GM19025 (cell line): ENCODE measurements around the gene KNDC1.

Experiments used
- ATAC-seq: cut with Tn5 transposase; IDR thresholded peaks from one replicate; pipeline ENCODE4 v1.9.1; 2021; ENCODE audit warnings: mild to moderate bottlenecking, low read depth, moderate library complexity; ENCODE audit not compliant: unreplicated experiment

Gene KNDC1

DNA sequence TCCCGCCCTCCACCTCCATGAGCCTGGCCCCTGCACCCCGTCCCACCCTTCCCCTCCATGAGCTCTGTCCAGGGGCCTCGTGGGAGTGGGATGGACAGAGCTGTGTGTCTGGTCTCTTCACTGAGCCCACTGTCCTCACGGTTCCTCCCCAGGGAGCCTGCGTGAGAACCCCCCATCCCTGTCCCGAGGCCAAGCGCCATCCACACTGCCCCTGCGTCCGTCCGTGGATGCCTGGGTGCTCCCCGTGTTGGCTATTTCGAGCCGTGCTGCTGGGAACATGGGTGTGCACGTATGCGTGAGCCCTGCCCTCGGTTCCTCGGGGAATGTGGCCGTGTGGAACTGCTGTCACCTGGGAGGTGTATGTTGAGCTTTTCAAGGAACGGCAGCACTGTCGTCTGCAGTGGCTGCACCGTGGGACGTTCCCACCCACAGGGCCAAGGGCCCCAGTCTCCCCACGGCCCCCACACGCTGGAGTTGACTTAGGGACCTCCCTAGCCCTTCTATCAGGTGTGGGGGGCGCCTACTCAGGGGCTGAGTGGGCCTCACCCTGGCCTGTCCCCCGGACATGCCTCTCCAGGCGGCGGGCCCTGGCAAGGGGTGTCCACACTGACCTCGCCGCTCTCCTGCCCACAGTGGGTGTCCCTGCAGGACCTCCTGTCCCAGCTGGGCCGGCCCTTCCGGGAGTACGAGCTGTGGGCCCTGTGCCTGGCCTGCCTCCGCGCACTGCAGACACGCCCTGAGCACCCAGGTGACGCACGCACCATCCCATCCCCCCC, 28.1 kb downstream of the KNDC1 start:
- ATAC-seq: no peak

DNA sequence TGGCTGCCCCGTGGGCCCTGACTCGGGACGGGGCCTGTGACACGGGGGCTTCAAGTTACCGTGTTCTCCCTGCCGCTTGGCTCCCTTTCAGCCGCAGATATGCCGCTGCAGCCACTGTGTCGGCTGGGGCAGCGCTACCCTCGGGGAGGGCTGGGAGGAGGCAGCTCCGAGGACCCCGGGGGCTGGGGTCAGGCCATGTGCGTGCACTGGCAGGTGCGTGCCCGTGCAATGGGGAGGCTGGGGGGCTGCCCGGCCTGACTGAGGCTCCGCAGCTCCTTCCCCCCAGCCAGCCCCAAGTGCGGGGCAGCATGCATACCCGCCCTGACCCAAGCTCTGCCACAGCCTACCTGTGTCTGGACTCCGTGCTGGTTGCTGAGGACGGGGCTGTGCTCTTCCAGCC, 29.2 kb downstream of the KNDC1 start:
- no peak for ATAC-seq

DNA sequence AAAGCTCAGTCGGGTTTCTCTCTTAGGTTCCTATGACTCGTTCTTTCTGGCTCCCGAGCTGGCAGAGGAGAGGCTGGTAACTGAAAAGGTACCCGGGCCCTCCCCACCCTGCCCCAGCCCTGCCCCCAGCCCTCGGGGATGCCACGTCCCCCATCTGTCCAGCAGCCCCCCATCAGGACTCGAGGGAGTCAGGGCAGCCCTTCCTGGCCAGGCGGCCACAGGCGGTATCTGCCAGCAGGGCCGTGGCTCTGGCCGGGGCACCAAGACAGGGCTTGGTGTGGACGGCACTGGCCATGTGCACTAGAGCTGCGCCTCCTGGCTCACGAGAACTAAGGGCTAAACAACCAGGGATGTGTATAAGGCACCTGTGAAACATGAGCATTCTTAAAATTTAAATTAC, 29.7 kb downstream of the KNDC1 start:
- no peak for ATAC-seq

DNA sequence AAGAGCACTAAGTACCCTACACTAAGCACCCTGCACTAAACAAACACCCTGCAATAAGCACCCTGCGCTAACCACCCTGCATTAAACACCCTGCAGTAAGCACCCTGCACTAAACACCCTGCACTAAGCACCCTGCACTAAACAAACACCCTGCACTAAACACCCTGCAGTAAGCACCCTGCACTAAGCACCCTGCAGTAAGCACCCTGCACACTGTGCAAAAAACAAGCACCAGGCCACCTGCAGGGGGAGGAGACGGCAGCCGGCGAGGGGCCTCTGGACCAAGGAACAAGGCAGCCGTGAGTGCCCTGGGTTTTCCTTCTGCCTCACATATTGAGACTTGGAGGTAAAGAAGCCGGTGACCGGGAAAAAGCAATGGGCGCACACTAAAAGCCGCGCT, 30.2 kb downstream of the KNDC1 start:
- no peak for ATAC-seq

DNA sequence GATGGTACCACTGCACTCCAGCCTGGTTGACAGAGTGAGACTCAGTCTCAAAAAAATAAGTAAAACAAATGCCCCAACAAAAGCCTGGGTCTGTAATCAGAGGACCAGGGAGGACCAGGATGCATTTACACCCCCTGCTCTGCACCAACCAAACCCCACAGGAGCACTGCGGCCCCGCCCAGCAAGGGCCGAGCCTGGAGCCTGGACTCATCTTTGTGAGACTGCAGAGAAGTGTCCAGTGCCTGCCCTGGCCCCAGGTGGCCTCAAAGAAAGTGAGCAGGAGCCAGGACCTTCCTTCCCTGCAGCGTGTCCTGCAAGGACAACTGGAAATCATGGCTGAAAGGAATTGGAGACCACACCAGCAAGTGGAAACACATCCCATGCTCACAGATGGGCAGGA, 31.6 kb downstream of the KNDC1 start:
- ATAC-seq: no peak

DNA sequence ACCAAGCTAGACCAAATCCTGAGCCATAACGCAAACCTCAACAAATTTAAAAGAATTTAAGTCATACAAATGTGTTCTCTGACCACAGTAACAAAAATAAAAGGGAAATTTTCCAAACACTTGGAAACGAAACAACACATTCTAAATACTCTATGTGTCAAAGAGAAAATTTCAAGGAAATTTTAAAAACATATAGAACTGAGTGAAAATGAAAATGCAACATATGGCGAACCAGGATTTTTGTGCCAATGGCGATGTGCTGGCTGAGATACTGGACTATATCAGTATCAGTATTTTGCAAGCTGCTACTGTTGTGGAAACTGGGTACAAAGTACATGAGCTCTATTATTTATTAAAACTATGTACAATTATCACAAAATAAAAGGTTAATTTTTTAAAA, 34.1 kb downstream of the KNDC1 start:
- ATAC-seq: no peak

DNA sequence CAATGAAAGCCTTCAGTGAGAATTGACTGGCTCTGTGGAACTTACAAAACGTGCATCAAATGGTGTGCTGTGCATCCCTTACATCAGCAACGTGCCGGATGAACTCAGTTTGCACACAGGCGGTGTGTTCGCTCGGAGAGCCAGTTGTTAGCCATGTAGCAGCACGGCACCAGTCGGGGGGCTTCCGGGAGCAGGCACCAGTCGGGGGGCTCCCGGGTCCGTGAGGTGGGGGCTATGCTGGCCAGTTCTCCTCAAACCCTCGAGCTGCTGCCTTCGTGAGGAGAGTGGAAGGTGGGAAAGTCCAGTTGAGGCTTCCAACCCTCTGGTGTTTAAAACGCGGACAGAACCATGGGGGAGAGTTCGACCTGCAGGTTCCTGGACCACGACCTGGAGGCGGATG, 35.1 kb downstream of the KNDC1 start:
- ATAC-seq: no peak

DNA sequence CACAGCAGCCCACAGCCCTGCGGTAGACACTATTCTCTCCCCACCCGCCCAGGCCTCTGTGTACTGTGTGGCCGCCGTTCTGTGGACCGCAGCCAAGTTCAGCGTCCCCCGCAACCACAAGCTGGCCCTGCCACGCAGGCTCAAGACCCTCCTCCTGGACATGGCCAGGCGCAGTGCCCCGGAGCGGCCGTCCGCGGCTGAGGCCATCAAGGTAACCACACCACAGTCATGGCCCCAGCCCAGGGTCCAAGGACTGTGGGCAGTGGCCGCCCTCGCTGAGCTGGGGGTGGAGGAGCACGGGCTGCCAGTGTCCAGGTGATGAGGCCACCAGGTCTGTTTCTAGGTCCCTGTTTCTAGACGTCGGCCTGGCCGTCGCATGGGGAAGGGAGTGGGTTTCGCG, 35.6 kb downstream of the KNDC1 start:
- no peak for ATAC-seq

DNA sequence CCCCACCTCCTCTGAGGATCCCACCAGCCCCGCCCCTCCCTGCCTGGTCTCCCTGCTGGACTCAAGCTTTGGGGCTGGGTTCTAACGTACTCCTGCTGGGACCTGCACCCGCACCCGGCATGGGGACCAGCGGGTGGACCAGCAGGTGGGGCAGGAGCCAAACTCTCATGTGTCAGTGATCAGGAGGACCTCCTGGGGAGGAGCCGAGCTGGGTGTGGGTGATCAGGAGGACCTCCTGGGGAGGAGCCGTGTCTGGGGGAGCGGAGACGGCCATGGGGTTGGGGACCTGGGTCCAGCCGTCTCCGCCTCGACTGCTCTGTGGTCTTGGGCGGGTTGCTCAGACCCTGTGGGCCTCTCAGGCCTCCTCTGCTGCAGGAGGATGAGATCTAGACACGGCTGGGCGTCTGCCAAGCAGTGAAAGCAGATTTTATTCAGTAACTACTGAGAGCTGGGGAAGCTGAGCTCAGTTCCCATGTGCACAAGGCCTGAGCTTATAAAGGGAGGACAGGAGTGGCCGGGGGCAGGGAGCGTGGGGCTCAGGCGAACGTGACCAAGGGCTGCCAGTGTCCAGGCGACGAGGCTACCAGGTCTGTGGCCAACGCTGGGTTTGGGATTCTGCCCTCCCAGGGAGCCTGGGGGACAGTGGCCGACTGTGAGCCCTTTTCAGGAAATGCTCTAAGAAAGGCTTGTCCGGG, 36.3 kb downstream of the KNDC1 start:
- no peak for ATAC-seq

DNA sequence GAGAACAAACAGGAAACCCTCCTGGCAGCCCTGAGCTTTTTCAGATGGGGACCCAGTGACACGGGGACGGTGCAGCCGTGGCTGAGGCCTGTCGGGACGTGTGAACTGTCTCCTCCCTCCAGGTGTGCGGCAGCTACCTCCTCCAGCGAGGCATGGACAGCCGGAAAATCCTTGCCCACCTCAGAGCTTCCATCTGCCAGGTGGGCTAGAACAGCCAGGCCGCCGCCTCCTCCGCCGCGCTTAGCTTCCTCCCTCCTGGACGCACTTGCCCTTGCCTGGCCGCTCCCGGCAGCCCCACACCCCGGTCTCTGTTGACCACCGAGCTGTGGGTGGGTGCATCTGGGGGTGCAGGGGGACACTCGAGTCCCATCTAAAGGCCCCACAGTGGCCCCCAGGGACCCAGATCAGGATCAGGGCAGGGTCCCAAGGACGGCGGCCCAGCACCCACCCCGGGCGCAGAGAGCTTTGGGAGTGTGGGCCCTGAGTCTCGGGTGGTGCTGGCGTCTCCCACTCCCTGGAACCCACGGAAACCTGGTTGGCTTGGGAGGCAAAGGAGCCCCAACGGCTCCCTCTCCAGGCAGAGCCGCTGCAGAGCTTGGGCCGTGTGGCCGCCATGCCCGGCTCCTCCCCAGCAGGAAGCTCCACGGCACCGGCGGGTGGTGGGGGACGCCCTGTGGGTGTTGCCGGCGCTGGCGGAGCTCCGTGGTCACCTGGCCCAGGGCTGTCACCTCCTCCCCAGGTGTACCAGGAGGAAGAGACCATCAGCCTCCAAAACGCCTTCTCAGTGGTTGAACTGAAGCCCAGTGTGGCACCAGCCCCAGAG, 37.1 kb downstream of the KNDC1 start:
- ATAC-seq: no peak

DNA sequence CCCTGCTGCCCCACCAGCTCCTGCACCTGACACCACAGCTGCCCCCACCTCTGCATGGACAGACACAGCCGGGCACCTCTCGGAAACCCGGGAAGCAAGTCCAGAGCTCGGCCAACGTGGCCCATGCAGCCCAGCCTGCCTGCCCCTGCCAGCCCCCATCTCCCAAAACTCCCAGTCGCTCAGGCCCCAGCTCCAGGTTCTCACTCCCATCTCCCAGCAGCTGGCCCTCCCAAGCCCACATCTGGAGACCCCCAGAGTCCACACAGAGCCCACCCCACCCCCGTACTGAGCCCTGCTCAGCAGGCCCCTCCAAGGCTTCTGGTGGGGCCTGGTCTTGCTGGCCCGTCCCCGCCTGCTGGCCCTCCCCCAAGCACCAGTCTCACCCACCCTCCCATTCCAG, 37.8 kb downstream of the KNDC1 start:
- no peak for ATAC-seq

DNA sequence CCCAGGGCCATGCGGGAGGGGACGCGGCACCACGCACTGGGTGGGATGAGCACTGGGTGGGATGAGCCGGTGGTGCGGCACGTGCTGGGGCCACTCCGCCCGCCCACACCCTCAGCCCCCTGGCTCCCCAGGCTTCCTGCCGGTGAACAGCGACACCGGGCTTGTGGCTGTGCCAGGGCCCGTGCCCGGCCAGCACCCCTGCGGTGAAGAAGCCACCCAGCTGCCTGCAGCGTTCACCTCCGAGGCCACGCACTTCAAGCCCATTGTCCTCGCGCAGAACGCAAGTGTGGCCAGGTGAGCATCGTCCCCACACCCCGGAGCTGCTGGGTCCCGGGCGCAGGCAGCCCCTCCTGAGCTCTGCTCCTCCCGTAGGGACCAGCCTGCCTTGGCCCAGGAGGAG, 38.2 kb downstream of the KNDC1 start:
- ATAC-seq: no peak

DNA sequence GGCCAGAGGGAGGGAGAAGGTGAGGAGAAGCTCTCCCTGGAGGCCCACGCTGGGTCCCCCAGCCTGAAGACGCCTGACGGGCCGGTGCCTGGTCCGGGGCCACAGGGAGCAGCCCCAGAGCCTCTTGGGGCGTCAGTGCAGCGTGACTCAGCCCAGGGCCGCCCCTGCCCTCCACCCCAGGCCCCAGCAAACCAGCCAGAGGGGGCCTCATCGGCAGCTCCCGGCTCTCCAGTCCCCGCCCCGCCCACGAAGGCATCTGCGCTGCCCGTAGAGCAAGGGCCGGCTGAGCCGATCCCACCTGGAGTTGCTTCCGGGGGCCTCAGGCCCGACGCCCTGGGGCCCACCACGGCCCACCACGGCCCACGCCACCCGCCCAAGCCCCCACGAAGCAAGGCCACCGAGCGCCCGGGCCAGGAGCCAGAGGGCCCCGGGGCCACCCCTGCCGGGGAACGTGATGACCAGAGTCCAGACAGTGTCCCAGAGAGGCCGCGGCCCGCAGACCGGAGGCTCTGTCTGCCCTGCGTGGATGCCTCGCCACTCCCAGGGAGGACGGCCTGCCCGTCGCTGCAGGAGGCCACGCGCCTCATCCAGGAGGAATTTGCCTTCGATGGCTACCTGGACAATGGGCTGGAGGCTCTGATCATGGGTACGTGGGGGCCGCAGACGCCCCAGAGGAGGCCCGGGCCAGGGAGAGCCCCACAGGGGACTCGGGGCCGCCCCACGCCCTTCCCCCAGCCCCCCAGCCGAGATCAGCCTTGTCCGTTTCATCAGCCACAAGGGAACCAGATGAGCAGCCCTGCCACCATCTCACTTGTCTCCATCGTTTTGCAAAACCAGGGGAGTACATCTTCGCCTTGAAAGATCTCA, 38.8 kb downstream of the KNDC1 start:
- no peak for ATAC-seq

DNA sequence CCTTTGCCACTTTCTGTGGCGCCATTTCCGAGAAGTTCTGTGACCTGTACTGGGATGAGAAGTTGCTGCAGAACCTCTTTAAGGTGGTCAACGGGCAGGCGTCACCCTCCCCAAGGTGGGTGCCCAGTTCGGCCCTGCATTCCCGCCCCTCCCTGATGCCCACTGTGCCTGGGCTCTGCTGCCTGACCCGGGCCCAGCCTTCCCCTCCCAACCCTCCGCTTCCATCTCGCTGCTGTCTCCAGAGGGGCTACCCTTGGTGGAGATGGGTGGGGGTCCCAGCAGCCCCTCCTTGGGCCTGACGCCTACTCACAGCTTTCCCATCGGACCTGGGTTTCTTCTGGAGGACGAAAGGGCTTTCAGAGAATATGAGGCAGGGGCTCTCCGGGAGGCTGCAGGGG, 39.5 kb downstream of the KNDC1 start:
- no peak for ATAC-seq

DNA sequence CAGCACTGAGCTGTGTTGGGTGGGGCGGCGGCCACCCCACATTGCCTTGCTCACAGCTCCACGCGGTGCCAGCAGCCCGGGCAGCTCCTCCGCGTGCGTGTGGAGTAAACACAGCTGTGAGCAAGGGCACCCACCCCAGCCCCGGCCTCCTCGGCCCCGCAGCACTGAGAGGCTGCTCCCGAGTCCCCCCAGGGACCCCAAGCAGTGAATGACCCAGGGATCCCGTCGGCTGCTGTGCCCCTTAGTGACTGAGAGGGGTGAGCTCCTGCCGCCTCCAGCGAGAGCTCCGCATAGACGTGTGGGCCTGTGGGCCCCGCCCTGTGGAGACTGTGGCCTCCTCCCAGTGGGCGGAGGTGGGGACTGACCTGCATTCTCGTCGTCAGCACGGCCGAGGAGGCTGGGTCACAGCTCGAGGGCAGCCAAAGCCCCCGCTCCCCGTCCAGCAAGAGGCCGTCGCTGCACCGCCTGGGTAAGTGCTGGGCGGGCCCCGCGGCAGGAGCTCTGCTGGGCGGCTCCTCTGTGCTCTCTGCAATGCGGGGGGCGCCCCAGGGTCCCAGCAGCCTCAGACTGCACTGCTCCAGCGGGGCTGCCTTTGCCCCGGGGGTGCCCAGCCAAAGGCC, 40.1 kb downstream of the KNDC1 start:
- no peak for ATAC-seq

DNA sequence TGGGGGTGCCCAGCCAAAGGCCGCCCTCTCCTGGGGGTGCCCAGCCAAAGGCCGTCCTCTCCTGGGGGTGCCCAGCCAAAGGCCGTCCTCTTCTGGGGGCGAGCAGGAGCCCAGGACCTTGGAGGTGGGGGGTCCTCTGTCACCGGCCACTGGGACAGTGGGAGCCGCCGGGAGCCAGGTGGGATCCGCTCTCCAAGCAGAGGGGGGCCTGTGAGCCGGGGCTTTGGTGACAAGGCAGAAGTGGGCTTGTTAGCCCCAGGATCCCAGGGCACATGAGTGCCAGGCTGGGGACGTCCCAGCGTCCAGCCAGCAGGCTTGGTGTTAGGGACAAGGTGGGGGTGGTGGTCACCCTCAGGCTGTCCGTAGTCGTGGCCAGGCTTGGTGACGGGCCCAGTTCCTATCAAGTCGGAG, 40.6 kb downstream of the KNDC1 start:
- no peak for ATAC-seq

DNA sequence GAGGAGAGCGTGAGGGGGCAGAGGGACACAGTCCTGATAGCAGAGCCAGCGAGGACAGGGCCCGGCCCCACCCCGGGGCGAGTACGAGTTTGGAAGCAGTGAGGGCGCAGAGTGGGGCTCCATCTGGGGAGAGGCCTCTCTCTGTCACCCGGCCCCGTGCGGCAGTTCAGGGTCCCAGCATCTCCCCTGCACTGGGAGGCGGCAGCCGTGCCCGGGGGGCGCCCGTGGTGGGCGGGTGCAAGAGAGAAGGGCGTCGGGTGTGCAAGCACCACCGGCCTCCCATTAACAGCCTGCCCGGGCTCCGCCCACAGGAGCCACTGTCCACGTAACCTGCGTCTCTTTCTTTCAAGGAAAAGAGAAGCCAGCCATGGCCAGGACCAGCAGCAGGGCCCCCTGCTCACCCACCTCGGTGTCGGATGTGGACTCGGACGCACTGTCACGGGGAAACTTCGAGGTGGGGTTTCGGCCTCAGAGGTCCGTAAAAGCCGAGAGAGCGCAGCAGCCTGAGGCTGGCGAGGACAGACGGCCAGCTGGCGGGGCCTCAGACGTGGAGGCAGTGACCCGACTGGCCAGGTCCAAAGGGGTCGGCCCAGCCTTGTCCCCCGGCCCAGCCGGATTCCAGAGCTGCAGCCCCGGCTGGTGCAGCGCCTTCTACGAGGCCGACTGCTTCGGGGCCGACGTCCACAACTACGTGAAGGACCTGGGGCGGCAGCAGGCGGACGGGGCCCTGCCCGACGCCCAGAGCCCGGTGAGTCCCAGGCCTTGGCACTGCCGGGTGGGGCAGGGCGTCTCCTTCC, 41.3 kb downstream of the KNDC1 start:
- no peak for ATAC-seq

DNA sequence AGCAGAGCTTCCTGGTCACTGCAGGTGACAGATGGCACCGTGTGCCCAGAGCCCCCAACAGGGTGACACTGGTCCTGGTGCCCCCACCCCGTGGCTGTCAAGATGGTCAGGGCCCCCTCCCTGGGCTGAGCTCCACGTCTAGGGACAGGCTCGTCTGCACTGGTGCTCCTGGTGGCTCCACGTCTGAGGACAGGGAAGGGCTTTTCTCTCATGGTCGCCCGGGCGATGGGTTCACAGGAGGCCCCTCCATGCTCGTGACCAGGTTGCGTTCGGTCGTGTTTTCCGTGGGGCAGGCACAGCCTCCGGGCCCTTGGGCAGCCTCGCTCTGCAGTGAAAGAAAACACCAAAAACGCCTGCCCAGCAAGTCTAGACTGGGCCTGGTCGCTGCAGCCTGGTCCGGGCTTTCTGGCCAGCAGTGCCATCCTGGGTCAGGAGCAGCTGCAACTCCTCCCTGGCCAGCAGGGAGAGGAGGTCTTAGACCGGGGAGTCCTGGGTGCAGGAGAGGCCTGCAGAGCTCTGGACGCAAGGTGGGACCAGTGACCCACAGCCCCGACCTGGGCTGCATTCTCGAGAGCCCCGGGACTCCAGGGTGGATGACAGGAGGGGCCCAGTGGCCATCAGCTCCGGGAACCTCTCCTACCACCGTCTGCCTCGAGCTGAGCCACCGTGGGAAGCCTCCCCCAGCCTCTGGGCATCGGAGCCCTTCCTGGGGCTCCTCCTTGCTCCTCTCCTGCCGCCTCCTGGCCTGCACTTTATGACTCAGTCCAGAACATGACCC, 42.1 kb downstream of the KNDC1 start:
- ATAC-seq: no peak
